ENCODE measurements around the gene HNRNPH2. TPM values are rescaled to one million over a fixed set of nuclear protein-coding genes. Genes with fewer than 3 reads are reported as not detected.
A peak's percentile ranks its signal among the peaks of the same experiment; 100 is the strongest.

The HNRNPH2 gene
- polyA plus RNA-seq, 2 of the 4 experiments (the other 2 are of a cell fraction), result 55.4 to 86.5 TPM

- no peak overlapping the region for H3K27ac ChIP-seq
- ChIA-PET POLR2A (no interaction called here), CTCF (no interaction called here)
- no peak for FAIRE-seq
- H3K4me2 ChIP-seq, result no peak overlapping the region
- H3K9me3 ChIP-seq, result no peaks in the 10 kb centered on the region
- 41% methylated on average over 1 of the region's 1 CpG for WGBS (ENCODE audit: missing lambda C conversion rate)
- ATAC-seq, result no peak
- TF ChIP-seq BCL3 (IDR thresholded peaks at IDR 0.05) (no peak), MAX (IDR thresholded peaks at IDR 0.05) (no peak), HDAC2 (IDR thresholded peaks at IDR 0.05) (no peak)
- H3K4me1 ChIP-seq, result no peaks in the 10 kb centered on the region
- DNase-seq (ENCODE audit: low read depth in 1 of 2, low spot score in 1 of 2), result peak in 1 of 2 experiments; percentile 6
- H3K4me3 ChIP-seq, result no peak overlapping the region
These were observed 52.6 kb downstream of the HNRNPH2 start for GRCh38 chrX:101460669-101461068.

- H3K27ac ChIP-seq, result no peak overlapping the region
- WGBS (ENCODE audit: missing lambda C conversion rate), result 24% methylated on average over 3 of the region's 3 CpGs
- no peak overlapping the region for H3K4me3 ChIP-seq
- FAIRE-seq (no peak), DNase-seq (ENCODE audit: low read depth in 1 of 2, low spot score in 1 of 2) (peak; percentile 19 to 21), ATAC-seq (peak; percentile 80 to 81)
- TF ChIP-seq ZNF302 (CRISPR knock-in tag; IDR thresholded peaks at IDR 0.05), result no peak
- TF ChIP-seq NFE2L2 (conservative IDR thresholded peaks at IDR 0.05; ENCODE audit: low read length), result no peak
- 0 out of 3 replicates have a peak, but pooled peaks have one; percentile 23 for TF ChIP-seq SMC3 (IDR thresholded peaks at IDR 0.05)
- TF ChIP-seq CBX8 (IDR thresholded peaks at IDR 0.05), result no peak
- peak in 1 of 2 experiments; percentile 43; a peak in 2 of 5 replicates for TF ChIP-seq RAD21 (conservative IDR thresholded peaks at IDR 0.05 in 1 of 2, IDR thresholded peaks at IDR 0.05 in 1 of 2)
- no peak for TF ChIP-seq SREBF2 (IDR thresholded peaks at IDR 0.05)
- TF ChIP-seq USF2 (IDR thresholded peaks at IDR 0.05), result no peak
- no peak for TF ChIP-seq KDM5A (IDR thresholded peaks at IDR 0.05)
- no peak for TF ChIP-seq NR3C1 (IDR thresholded peaks at IDR 0.05)
- no peak for TF ChIP-seq MAX (IDR thresholded peaks at IDR 0.05)
- TF ChIP-seq HOXA7 (CRISPR knock-in tag; IDR thresholded peaks at IDR 0.05), result no peak
- no peaks in the 10 kb centered on the region for H3K4me1 ChIP-seq
- ChIA-PET CTCF (interaction anchor here (1.0 to 1.4 kb wide), 4 partner anchors 17 to 131 kb away, joined by 3 to 6 read pairs (median 3); partner anchors contain the start of gene ARMCX4), POLR2A (no interaction called here)
- H3K4me2 ChIP-seq, result no peak overlapping the region
- H3K9me3 ChIP-seq, result no peaks in the 10 kb centered on the region
These were observed 54.9 kb downstream of the HNRNPH2 start for GRCh38 chrX:101462892-101463291.

Other genes starting within 250 kb of the HNRNPH2 start
- gene DRP2, start 188.4 kb upstream of the HNRNPH2 start, polyA plus RNA-seq (2011; rRNA removed), result 0.62 and 0.66 TPM in 2 replicates
- 0.36 to 0.58 TPM (median 0.45 TPM) in 3 replicates for gene DRP2, start 188.4 kb upstream of the HNRNPH2 start, polyA plus RNA-seq (2017; fragmentation: RNase III; extraction: RNeasy Plus Mini Kit Qiagen cat#74134 plus additional on column Dnase treatment)
- 0.08 and 0.13 TPM in 2 replicates for gene TAF7L, start 116.9 kb upstream of the HNRNPH2 start, polyA plus RNA-seq (2011; rRNA removed)
- gene TAF7L, start 116.9 kb upstream of the HNRNPH2 start, polyA plus RNA-seq (2017; fragmentation: RNase III; extraction: RNeasy Plus Mini Kit Qiagen cat#74134 plus additional on column Dnase treatment), result 0.05 to 0.08 TPM (median 0.08 TPM) in 3 replicates
- 22.2 and 24.5 TPM in 2 replicates for gene TIMM8A, start 59.5 kb upstream of the HNRNPH2 start, polyA plus RNA-seq (2011; rRNA removed)
- 34.2 to 38.7 TPM (median 36.8 TPM) in 3 replicates for gene TIMM8A, start 59.5 kb upstream of the HNRNPH2 start, polyA plus RNA-seq (2017; fragmentation: RNase III; extraction: RNeasy Plus Mini Kit Qiagen cat#74134 plus additional on column Dnase treatment)
- gene BTK, start 22.0 kb upstream of the HNRNPH2 start, polyA plus RNA-seq (2011; rRNA removed), result 0.05 and 0.26 TPM in 2 replicates
- gene BTK, start 22.0 kb upstream of the HNRNPH2 start, polyA plus RNA-seq (2017; fragmentation: RNase III; extraction: RNeasy Plus Mini Kit Qiagen cat#74134 plus additional on column Dnase treatment), result 0.05 to 0.20 TPM (median 0.18 TPM) in 3 replicates
- 2,853 and 3,171 TPM in 2 replicates for gene RPL36A, start 17.2 kb upstream of the HNRNPH2 start, polyA plus RNA-seq (2011; rRNA removed)
- gene RPL36A, start 17.2 kb upstream of the HNRNPH2 start, polyA plus RNA-seq (2017; fragmentation: RNase III; extraction: RNeasy Plus Mini Kit Qiagen cat#74134 plus additional on column Dnase treatment), result 2,347 to 2,811 TPM (median 2,529 TPM) in 3 replicates
- 184 and 186 TPM in 2 replicates for gene GLA, start 297 bp upstream of the HNRNPH2 start, polyA plus RNA-seq (2011; rRNA removed)
- 136 to 148 TPM (median 147 TPM) in 3 replicates for gene GLA, start 297 bp upstream of the HNRNPH2 start, polyA plus RNA-seq (2017; fragmentation: RNase III; extraction: RNeasy Plus Mini Kit Qiagen cat#74134 plus additional on column Dnase treatment)
- 1.3 and 1.4 TPM in 2 replicates for gene ARMCX4, start 77.2 kb downstream of the HNRNPH2 start, polyA plus RNA-seq (2011; rRNA removed)
- gene ARMCX4, start 77.2 kb downstream of the HNRNPH2 start, polyA plus RNA-seq (2017; fragmentation: RNase III; extraction: RNeasy Plus Mini Kit Qiagen cat#74134 plus additional on column Dnase treatment), result 1.2 to 2.0 TPM (median 1.6 TPM) in 3 replicates
- gene ARMCX1, start 142.3 kb downstream of the HNRNPH2 start, polyA plus RNA-seq (2011; rRNA removed), result 0.89 and 1.0 TPM in 2 replicates
- gene ARMCX1, start 142.3 kb downstream of the HNRNPH2 start, polyA plus RNA-seq (2017; fragmentation: RNase III; extraction: RNeasy Plus Mini Kit Qiagen cat#74134 plus additional on column Dnase treatment), result 0.29 to 0.48 TPM (median 0.40 TPM) in 3 replicates
- gene ARMCX6, start 209.8 kb downstream of the HNRNPH2 start, polyA plus RNA-seq (2011; rRNA removed), result 54.8 and 68.4 TPM in 2 replicates
- 31.9 to 40.6 TPM (median 34.6 TPM) in 3 replicates for gene ARMCX6, start 209.8 kb downstream of the HNRNPH2 start, polyA plus RNA-seq (2017; fragmentation: RNase III; extraction: RNeasy Plus Mini Kit Qiagen cat#74134 plus additional on column Dnase treatment)
- gene ARMCX3, start 214.9 kb downstream of the HNRNPH2 start, polyA plus RNA-seq (2011; rRNA removed), result 28.0 and 33.0 TPM in 2 replicates
- gene ARMCX3, start 214.9 kb downstream of the HNRNPH2 start, polyA plus RNA-seq (2017; fragmentation: RNase III; extraction: RNeasy Plus Mini Kit Qiagen cat#74134 plus additional on column Dnase treatment), result 29.4 to 37.5 TPM (median 35.4 TPM) in 3 replicates

Data from A549 (cell line).